Measurements from ENCODE around the gene PATL2.

PATL2 gene

GRCh38 chr15:44673639-44674038 lies 37.5 kb downstream of the PATL2 start:
- no peaks in the 10 kb centered on the region for H3K27me3 ChIP-seq (ENCODE audit: insufficient read depth, low read length)
- no peaks in the 10 kb centered on the region for H3K36me3 ChIP-seq (ENCODE audit: insufficient read depth, low read depth, low read length)
- H3K4me3 ChIP-seq (ENCODE audit: low read length): no peak overlapping the region
- no peaks in the 10 kb centered on the region for H3K4me1 ChIP-seq (ENCODE audit: insufficient read depth, low read length)
- H3K9me3 ChIP-seq (ENCODE audit: insufficient read depth, low read depth, low read length): no peaks in the 10 kb centered on the region
- H3K9ac ChIP-seq (ENCODE audit: low read depth, low read length): no peak overlapping the region
- no peak overlapping the region for H3K27ac ChIP-seq (ENCODE audit: low read length)

DNA sequence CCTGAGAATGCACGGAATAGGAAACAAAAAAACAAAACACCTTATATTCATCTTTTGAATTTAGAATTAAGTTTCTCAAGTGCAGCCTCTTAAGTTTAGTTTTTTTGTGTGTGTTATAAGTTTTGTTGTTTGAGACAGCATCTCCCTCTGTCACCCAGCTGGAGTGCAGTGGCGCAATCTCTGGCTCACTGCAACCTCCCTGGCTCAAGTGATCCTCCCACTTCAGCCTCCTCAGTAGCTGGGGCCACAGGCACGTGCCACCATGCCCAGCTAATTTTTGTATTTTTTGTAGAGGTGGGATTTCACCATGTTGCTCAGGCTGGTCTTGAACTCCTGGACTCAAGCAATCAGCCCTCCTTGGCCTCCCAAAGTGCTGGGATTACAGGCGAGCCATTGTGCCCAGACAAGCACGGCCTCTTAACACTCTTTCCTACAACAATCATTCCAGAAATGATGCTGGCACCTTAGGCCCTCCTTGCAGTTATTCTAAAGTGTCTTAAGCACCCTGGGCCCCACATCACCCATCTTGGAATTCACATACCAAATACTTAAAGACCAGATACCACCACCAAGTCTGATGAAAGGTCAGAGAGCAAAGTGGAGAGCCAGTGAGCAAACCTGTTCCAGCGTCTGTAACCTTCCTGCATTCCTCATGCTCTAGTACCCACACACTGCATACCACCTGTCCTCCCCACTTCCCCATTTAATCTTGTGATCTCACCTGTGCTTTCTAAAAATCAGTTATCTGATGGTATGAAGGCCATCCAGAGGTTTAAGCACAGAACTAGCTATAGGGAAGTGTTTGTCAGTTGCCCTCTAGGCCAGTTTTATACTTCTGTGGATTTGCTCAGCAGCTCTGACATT lies 40.8 kb downstream of the PATL2 start:
- no peak overlapping the region for H3K4me3 ChIP-seq (ENCODE audit: low read length)
- no peak overlapping the region for H3K27ac ChIP-seq (ENCODE audit: low read length)
- no peaks in the 10 kb centered on the region for H3K9me3 ChIP-seq (ENCODE audit: insufficient read depth, low read depth, low read length)
- no peaks in the 10 kb centered on the region for H3K27me3 ChIP-seq (ENCODE audit: insufficient read depth, low read length)
- H3K4me1 ChIP-seq (ENCODE audit: insufficient read depth, low read length): 0 out of 2 replicates have a peak, but pooled peaks cover 2% of the 10 kb centered on the region
- H3K36me3 ChIP-seq (ENCODE audit: insufficient read depth, low read depth, low read length): no peaks in the 10 kb centered on the region
- H3K9ac ChIP-seq (ENCODE audit: low read depth, low read length): no peak overlapping the region

DNA sequence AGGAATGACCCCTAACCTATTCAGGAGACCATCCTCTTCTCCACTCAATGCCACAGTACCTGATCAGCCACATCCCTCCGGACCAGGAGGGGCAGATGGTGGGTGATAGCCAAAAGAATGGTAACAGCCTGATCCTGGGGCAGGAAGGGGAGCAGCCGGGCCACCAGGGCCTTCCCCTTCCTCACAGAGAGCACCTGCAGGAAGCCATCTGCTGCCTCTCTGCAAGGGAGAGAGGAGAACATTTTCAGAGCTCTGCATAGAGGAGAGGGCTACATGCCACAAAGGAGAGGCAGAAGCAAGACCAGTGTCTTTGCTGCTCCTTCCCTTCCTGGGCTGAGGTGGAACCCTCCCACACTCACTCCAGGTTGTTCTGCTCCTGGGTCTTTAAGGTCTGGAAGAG lies 42.2 kb downstream of the PATL2 start:
- Histone ChIP-seq H3K9me3 (ENCODE audit: insufficient read depth, low read depth, low read length) (no peaks in the 10 kb centered on the region), H3K27me3 (ENCODE audit: insufficient read depth, low read length) (no peaks in the 10 kb centered on the region), H3K4me1 (ENCODE audit: insufficient read depth, low read length) (peaks cover 2% of the 10 kb centered on the region; the same call in 1 of the 2 replicates), H3K36me3 (ENCODE audit: insufficient read depth, low read depth, low read length) (no peaks in the 10 kb centered on the region), H3K4me3 (ENCODE audit: low read length) (no peak overlapping the region), H3K27ac (ENCODE audit: low read length) (no peak overlapping the region), H3K9ac (ENCODE audit: low read depth, low read length) (no peak overlapping the region)

GRCh38 chr15:44667039-44667360 lies 44.1 kb downstream of the PATL2 start:
- no peak overlapping the region for H3K27ac ChIP-seq (ENCODE audit: low read length)
- no peaks in the 10 kb centered on the region for H3K27me3 ChIP-seq (ENCODE audit: insufficient read depth, low read length)
- no peaks in the 10 kb centered on the region for H3K36me3 ChIP-seq (ENCODE audit: insufficient read depth, low read depth, low read length)
- no peak overlapping the region for H3K9ac ChIP-seq (ENCODE audit: low read depth, low read length)
- peaks cover 5% of the 10 kb centered on the region; the same call in 1 of the 2 replicates for H3K4me1 ChIP-seq (ENCODE audit: insufficient read depth, low read length)
- no peaks in the 10 kb centered on the region for H3K9me3 ChIP-seq (ENCODE audit: insufficient read depth, low read depth, low read length)
- H3K4me3 ChIP-seq (ENCODE audit: low read length): no peak overlapping the region

GRCh38 chr15:44666210-44667038 lies 44.7 kb downstream of the PATL2 start:
- Histone ChIP-seq H3K9me3 (ENCODE audit: insufficient read depth, low read depth, low read length) (no peaks in the 10 kb centered on the region), H3K27ac (ENCODE audit: low read length) (no peak overlapping the region), H3K4me3 (ENCODE audit: low read length) (no peak overlapping the region), H3K27me3 (ENCODE audit: insufficient read depth, low read length) (no peaks in the 10 kb centered on the region), H3K9ac (ENCODE audit: low read depth, low read length) (no peak overlapping the region), H3K36me3 (ENCODE audit: insufficient read depth, low read depth, low read length) (no peaks in the 10 kb centered on the region), H3K4me1 (ENCODE audit: insufficient read depth, low read length) (peaks cover 5% of the 10 kb centered on the region; the same call in 1 of the 2 replicates)

GRCh38 chr15:44663410-44664308 lies 47.5 kb downstream of the PATL2 start, which contains the start of gene SPG11:
Gene SPG11, minus strand, starts transcription at chr15:44663662. Its CDS starts 15 bp downstream, at chr15:44663647.
- no peaks in the 10 kb centered on the region for H3K9me3 ChIP-seq (ENCODE audit: insufficient read depth, low read depth, low read length)
- peaks cover 5% of the 10 kb centered on the region; the same call in 1 of the 2 replicates for H3K4me1 ChIP-seq (ENCODE audit: insufficient read depth, low read length)
- peaks cover 13% of the 10 kb centered on the region for H3K36me3 ChIP-seq (ENCODE audit: insufficient read depth, low read depth, low read length)
- H3K4me3 ChIP-seq (ENCODE audit: low read length): peak within 1 kb of the TSS; percentile 92
- H3K27me3 ChIP-seq (ENCODE audit: insufficient read depth, low read length): no peaks in the 10 kb centered on the region
- H3K27ac ChIP-seq (ENCODE audit: low read length): peak within 1 kb of the TSS; percentile 96
- peak within 1 kb of the TSS; percentile 95 for H3K9ac ChIP-seq (ENCODE audit: low read depth, low read length)

DNA sequence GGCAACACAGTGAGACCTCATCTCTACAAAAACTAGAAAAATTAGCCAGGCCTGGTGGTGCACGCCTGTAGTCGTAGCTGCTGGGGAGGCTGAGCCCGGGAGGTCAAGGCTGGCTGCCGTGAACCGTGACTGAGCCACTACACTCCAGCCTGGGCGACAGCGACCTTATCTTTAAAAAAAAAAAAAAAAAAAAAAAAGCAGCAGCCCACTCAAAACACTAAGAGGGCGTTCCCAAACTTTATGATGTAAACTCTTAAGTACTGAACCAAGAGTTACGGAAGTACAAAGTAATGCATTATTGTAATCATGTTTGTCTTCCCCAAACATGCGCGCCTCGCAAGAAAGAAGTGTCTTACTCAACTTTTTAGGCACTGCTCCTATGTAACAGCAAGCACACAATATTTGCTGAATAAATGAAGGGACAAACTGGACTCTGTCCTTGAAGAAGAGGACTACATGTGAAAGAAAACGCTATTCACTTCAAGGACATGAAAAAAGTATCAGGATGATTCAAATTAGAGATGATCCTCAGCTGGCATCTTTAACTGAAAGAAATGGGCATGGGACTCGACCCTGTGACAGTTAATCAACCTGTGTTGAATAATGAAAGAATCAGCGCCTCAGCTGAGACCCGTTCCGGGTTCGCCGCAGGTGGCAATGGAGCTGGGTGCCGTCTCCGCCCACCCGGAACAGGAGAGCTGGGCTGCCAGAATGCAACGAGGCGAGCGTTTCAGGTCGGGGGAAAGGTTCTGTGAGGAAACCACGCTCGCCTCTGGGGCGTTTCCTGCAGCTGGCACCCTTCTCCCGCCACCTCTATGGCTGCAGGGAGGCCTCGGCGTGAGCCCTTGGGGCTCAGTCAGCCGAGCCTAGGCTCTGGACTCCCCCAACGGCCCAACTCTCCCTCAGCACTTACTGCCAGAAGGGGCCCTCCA lies 48.4 kb downstream of the PATL2 start:
- Histone ChIP-seq H3K36me3 (ENCODE audit: insufficient read depth, low read depth, low read length) (peaks cover 13% of the 10 kb centered on the region), H3K4me1 (ENCODE audit: insufficient read depth, low read length) (peaks cover 5% of the 10 kb centered on the region; the same call in 1 of the 2 replicates), H3K4me3 (ENCODE audit: low read length) (peak overlapping the region; percentile 92), H3K9ac (ENCODE audit: low read depth, low read length) (peak overlapping the region; percentile 95), H3K9me3 (ENCODE audit: insufficient read depth, low read depth, low read length) (no peaks in the 10 kb centered on the region), H3K27ac (ENCODE audit: low read length) (peak overlapping the region; percentile 96), H3K27me3 (ENCODE audit: insufficient read depth, low read length) (no peaks in the 10 kb centered on the region)

GRCh38 chr15:44661576-44661975 lies 49.5 kb downstream of the PATL2 start:
- Histone ChIP-seq H3K4me1 (ENCODE audit: insufficient read depth, low read length) (peaks cover 2% of the 10 kb centered on the region; the same call in 1 of the 2 replicates), H3K9me3 (ENCODE audit: insufficient read depth, low read depth, low read length) (no peaks in the 10 kb centered on the region), H3K4me3 (ENCODE audit: low read length) (no peak overlapping the region), H3K36me3 (ENCODE audit: insufficient read depth, low read depth, low read length) (peaks cover 22% of the 10 kb centered on the region), H3K27ac (ENCODE audit: low read length) (no peak overlapping the region), H3K27me3 (ENCODE audit: insufficient read depth, low read length) (no peaks in the 10 kb centered on the region), H3K9ac (ENCODE audit: low read depth, low read length) (no peak overlapping the region)

GRCh38 chr15:44659056-44659455 lies 52.1 kb downstream of the PATL2 start:
- Histone ChIP-seq H3K9ac (ENCODE audit: low read depth, low read length) (no peak overlapping the region), H3K27me3 (ENCODE audit: insufficient read depth, low read length) (no peaks in the 10 kb centered on the region), H3K27ac (ENCODE audit: low read length) (no peak overlapping the region), H3K4me3 (ENCODE audit: low read length) (no peak overlapping the region), H3K9me3 (ENCODE audit: insufficient read depth, low read depth, low read length) (no peaks in the 10 kb centered on the region), H3K4me1 (ENCODE audit: insufficient read depth, low read length) (peaks cover 2% of the 10 kb centered on the region; the same call in 1 of the 2 replicates), H3K36me3 (ENCODE audit: insufficient read depth, low read depth, low read length) (peaks cover 41% of the 10 kb centered on the region)

- H3K36me3 ChIP-seq (ENCODE audit: insufficient read depth, low read depth, low read length): peaks cover 49% of the 10 kb centered on the region
- no peaks in the 10 kb centered on the region for H3K27me3 ChIP-seq (ENCODE audit: insufficient read depth, low read length)
- no peak overlapping the region for H3K27ac ChIP-seq (ENCODE audit: low read length)
- no peaks in the 10 kb centered on the region for H3K4me1 ChIP-seq (ENCODE audit: insufficient read depth, low read length)
- no peak overlapping the region for H3K9ac ChIP-seq (ENCODE audit: low read depth, low read length)
- no peaks in the 10 kb centered on the region for H3K9me3 ChIP-seq (ENCODE audit: insufficient read depth, low read depth, low read length)
- H3K4me3 ChIP-seq (ENCODE audit: low read length): no peak overlapping the region
These were observed 53.7 kb downstream of the PATL2 start for GRCh38 chr15:44657378-44657777.

All from iPS-20b (cell line).